Gastrocnemius medialis (tissue), 4 donors: ENCODE data around the gene HDAC4. TPM values are rescaled to one million over a fixed set of nuclear protein-coding genes. Genes with fewer than 3 reads are reported as not detected.
A peak's percentile ranks its signal among the peaks of the same experiment; 100 is the strongest.

ENCODE experiments used
- ATAC-seq, 2 donors: fragments of 150-250 bp; one replicate each; pipeline ENCODE4 v1.9.1; 2016
- DNase-seq, 2 donors: peaks; one replicate each; pipeline ENCODE4 v3.0.0-alpha.2; 2019
- H3K27ac ChIP-seq, 4 donors: fragments of 200-600 bp; sonication (generic); 1 replicate in 1 of 4; 2 replicates in 3 of 4; pipeline ENCODE4 v1.5.1; 2016 to 2018; ENCODE audit warnings: mild to moderate bottlenecking in 2 of 4, moderate library complexity in 1 of 4
- H3K27me3 ChIP-seq, 3 donors: fragments of 200-600 bp; sonication (generic) in 2 of 3; 1 replicate in 1 of 3; 2 replicates in 2 of 3; pipeline versions ENCODE4 v1.5.1 to v1.6.0; 2016 to 2019; ENCODE audit warnings: mild to moderate bottlenecking in 1 of 3, moderate library complexity in 1 of 3
- H3K36me3 ChIP-seq, 2 donors: fragments of 200-600 bp; sonication (generic) in 1 of 2; one replicate each; pipeline ENCODE4 v1.5.1; 2017 to 2018
- H3K4me1 ChIP-seq, 2 donors: fragments of 200-600 bp; sonication (generic) in 1 of 2; one replicate each; pipeline ENCODE4 v1.5.1; 2016 to 2017; ENCODE audit warnings: mild to moderate bottlenecking in 2 of 2
- H3K4me3 ChIP-seq, 4 donors: fragments of 200-600 bp; sonication (generic) in 3 of 4; 1 replicate in 1 of 4; 2 replicates in 3 of 4; pipeline ENCODE4 v1.5.1; 2016 to 2019; ENCODE audit warnings: mild to moderate bottlenecking in 2 of 4
- H3K9me3 ChIP-seq, 3 donors: fragments of 200-600 bp; sonication (generic) in 2 of 3; 1 replicate in 1 of 3; 2 replicates in 2 of 3; pipeline ENCODE4 v1.5.1; 2016 to 2019
- POLR2A ChIP-seq, 2 donors: fragments of 450-650 bp; IDR thresholded peaks; one replicate each; pipeline ENCODE4 v1.6.1; 2017; ENCODE audit warnings: antibody characterized with exemption in 2 of 2, mild to moderate bottlenecking in 2 of 2, moderate library complexity in 2 of 2
- in situ Hi-C, 4 donors: fragments of 200-750 bp; cut with MboI; loops; one replicate each; pipeline versions ENCODE4 v1.15.0 to v1.8.0; 2017; ENCODE audit warnings: low sequenced_read_pairs in 4 of 4
- intact Hi-C: fragments of 100-400 bp; cut with DNase I; formaldehyde crosslinking; loops from one replicate; pipeline ENCODE4 v1.15.1; 2023; ENCODE audit warnings: low total_unique reads
- total RNA-seq, 4 donors: library from RNA; depleted of rRNA; stranded (reverse); fragments of >200 nt; gene quantifications; one replicate each; pipeline versions ENCODE4 v1.1.0 to v1.2.3, GENCODE V29; 2016
- TF ChIP-seq, protein P1 (sequence below), 5 experiments: fragments of 450-650 bp in 3 of 5; fragments of 200-600 bp in 2 of 5; sonication (generic) in 2 of 5; IDR thresholded peaks in 4 of 5; conservative IDR thresholded peaks in 1 of 5; 1 replicate in 4 of 5; 2 replicates in 1 of 5; pipeline ENCODE4 v1.5.1; 2016 to 2019; ENCODE audit warnings: antibody characterized with exemption in 5 of 5, mild to moderate bottlenecking in 3 of 5, moderate library complexity in 3 of 5

HDAC4 gene
- total RNA-seq, 4 donors from 2014 or later, result 23.6 to 257 (median 119) TPM

DNA sequence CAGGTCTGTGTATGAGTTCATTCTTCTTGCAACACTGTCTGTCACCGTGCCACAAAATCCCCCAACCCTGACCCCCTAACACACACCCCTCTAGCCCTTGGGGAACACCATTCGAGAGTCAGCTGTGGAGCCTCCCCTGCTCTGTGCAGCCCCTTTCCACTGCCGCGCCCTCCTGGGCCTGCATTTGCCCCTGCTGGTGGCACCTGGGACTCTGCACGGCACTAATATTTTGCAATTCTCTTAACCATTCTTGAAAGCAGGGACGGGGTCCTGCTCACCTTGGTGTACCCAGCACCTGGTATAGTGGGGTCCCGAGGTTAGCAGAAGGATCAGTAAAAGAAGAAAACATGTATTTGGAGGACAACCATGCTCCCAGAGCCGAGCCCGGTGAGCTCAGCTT lies 124.0 kb downstream of the HDAC4 start:
- DNase-seq (no peak), ATAC-seq (no peak)
- H3K4me1 ChIP-seq, result peaks cover 84 to 89% of the 10 kb centered on the region in 2 donors
- no peak for TF ChIP-seq POLR2A (IDR thresholded peaks at IDR 0.05)
- TF ChIP-seq, protein P1, sequence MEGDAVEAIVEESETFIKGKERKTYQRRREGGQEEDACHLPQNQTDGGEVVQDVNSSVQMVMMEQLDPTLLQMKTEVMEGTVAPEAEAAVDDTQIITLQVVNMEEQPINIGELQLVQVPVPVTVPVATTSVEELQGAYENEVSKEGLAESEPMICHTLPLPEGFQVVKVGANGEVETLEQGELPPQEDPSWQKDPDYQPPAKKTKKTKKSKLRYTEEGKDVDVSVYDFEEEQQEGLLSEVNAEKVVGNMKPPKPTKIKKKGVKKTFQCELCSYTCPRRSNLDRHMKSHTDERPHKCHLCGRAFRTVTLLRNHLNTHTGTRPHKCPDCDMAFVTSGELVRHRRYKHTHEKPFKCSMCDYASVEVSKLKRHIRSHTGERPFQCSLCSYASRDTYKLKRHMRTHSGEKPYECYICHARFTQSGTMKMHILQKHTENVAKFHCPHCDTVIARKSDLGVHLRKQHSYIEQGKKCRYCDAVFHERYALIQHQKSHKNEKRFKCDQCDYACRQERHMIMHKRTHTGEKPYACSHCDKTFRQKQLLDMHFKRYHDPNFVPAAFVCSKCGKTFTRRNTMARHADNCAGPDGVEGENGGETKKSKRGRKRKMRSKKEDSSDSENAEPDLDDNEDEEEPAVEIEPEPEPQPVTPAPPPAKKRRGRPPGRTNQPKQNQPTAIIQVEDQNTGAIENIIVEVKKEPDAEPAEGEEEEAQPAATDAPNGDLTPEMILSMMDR (IDR thresholded peaks at IDR 0.05 in 4 of 5, conservative IDR thresholded peaks at IDR 0.05 in 1 of 5), result peak in 4 of 5 experiments; percentile 12 to 68 (median 57)
- in situ Hi-C loops (no loop called here), intact Hi-C loops (loop anchor here (2.0 kb wide), 1 partner anchor 34 kb away; no protein-coding TSS in a partner anchor)
- H3K27me3 ChIP-seq, result no peaks in the 10 kb centered on the region
- peak overlapping the region in 3 of 4 donors; percentile 30 to 46 (median 45) for H3K4me3 ChIP-seq
- no peaks in the 10 kb centered on the region for H3K9me3 ChIP-seq
- no peaks in the 10 kb centered on the region for H3K36me3 ChIP-seq
- H3K27ac ChIP-seq, result peak overlapping the region; percentile 94 to 99 (median 98)

DNA sequence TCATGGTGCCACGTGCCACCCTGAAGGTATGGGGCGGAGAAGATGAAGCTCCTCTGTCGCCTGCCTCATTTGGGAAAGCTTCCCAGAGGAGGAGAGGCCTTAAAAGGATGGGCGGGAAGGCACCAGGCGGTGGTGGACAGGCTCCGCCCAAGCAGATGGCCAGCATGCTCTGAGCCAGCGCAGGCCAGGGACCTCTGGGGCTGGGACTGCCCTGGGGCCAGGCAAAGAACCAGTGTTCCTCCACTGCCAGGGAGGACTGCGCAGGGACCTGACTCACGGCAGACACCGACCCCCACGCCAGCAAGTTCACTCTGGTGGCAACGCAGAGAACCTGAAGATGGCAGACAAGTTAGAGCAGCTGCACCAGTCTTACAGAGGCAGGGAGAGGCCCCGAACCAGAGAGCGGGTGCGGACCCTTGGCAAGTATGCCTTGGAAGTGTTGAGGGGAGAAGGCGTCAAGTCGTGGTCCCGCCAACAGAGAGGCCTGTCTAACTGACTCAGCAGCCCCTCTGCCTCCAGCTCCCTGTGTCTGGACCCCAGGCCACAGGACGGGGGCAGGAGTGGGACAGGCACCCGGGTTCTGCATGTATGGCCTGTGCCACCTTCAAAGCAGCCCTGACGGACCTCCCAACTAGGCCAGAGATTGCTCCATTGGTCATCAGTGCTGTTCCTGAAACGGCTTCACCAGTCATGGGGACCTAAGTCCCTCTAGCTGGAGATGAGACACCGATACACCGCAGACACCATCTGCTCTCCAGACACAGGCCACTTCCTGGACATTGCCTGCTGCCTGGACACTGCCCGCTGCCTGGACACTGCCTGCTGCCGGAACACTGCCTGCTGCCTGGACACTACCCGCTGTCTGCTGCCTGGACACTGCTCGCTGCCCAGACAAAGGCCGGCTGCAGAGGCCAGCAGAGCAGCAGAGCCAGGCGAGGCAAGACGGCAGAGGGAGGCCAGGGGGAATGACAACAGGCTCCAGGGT lies 124.7 kb downstream of the HDAC4 start:
- H3K27me3 ChIP-seq, result no peaks in the 10 kb centered on the region
- peaks cover 91 to 97% of the 10 kb centered on the region in 2 donors for H3K4me1 ChIP-seq
- no peaks in the 10 kb centered on the region for H3K36me3 ChIP-seq
- in situ Hi-C loops, result no loop called here
- intact Hi-C loops, result loop anchor here (1.0 to 2.0 kb wide), 4 partner anchors 30 to 125 kb away; partner anchors contain the start of gene HDAC4
- peak overlapping the region; percentile 94 to 99 (median 98) for H3K27ac ChIP-seq
- DNase-seq, result peak; percentile 82 to 94
- no peaks in the 10 kb centered on the region for H3K9me3 ChIP-seq
- ATAC-seq, result peak; percentile 28 to 48
- peak overlapping the region; percentile 30 to 46 (median 40) for H3K4me3 ChIP-seq
- TF ChIP-seq, protein P1 (IDR thresholded peaks at IDR 0.05 in 4 of 5, conservative IDR thresholded peaks at IDR 0.05 in 1 of 5), result no peak
- TF ChIP-seq POLR2A (IDR thresholded peaks at IDR 0.05), result peak; percentile 63 to 65

DNA sequence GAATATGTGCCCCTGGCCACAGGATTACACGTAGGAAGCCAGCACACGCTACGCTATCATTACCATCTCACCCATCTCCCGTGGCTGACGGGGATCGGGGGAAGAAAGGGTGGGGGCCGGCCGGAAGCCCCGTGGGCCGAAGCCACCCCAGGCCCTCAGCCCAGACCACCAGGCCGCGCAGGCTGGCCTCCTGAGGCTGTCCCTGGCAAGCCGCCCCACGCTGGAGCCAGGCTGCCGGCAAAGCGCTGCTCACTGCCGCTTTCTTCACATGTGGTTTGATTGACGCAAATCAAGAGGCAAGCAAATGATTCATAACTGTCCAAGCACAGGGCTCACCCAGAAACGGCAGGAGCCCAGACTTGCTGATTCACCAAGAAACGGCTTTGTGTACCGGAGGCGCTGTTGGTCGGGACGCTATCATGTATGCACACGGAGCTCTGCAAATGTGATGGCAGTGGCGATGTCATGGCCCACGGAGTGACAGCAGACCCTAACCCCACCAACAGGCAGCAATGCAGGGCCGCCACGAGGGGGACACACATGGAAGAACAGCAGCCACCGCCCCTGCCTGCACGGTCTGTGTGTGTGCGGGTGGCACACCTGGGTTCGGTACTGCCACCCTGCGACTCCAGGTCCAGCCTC lies 125.7 kb downstream of the HDAC4 start:
- H3K27ac ChIP-seq, result peak overlapping the region; percentile 94 to 99 (median 98)
- H3K9me3 ChIP-seq, result no peaks in the 10 kb centered on the region
- DNase-seq, result peak; percentile 92 to 96
- no peaks in the 10 kb centered on the region for H3K27me3 ChIP-seq
- H3K4me3 ChIP-seq, result peak overlapping the region; percentile 22 to 46 (median 40)
- intact Hi-C loops, result loop anchor here (1.0 to 2.0 kb wide), 3 partner anchors 29 to 126 kb away; partner anchors contain the start of gene HDAC4
- TF ChIP-seq, protein P1 (IDR thresholded peaks at IDR 0.05 in 4 of 5, conservative IDR thresholded peaks at IDR 0.05 in 1 of 5), result peak in 3 of 5 experiments; percentile 8 to 58 (median 25)
- peak; percentile 58 to 76 for TF ChIP-seq POLR2A (IDR thresholded peaks at IDR 0.05)
- H3K4me1 ChIP-seq, result peaks cover 97 to 98% of the 10 kb centered on the region in 2 donors
- ATAC-seq, result peak; percentile 68 to 75
- in situ Hi-C loops, result no loop called here
- H3K36me3 ChIP-seq, result no peaks in the 10 kb centered on the region

DNA sequence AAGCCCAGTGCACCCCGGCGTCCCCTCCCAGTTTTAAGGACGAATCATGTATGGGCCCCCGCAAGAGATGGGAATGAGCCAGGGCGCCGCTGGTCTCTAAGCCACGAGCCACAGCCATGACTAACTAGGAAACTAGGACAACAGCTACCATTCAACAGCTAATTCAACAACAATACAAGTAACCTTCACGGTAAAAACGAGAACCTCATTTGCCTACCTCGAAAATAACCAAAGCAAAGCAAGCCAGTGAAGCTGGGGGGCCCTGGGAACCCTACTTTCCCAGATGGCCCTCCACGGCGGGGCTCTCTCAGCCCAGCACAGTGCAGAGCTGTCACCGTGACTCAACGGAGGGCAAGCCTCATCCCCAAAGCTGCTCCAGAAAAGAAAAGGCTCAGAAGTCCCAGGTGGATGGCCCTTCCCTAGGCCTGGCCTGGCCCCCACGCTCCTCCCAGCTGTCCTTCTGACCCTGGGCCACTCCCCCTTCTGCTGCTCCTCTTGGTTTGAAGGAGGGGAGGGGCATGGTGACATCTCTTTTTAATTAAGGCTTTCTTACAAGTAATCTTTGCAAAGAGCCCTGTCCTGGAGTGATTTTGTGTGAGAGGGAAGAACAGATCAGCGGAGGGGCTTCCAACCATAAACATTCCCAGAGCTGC lies 126.3 kb downstream of the HDAC4 start:
- Histone ChIP-seq H3K27me3 (no peaks in the 10 kb centered on the region), H3K4me3 (peak overlapping the region; percentile 22 to 46 (median 33)), H3K4me1 (peaks cover 97 to 98% of the 10 kb centered on the region in 2 donors), H3K36me3 (no peaks in the 10 kb centered on the region), H3K27ac (peak overlapping the region; percentile 94 to 99 (median 98)), H3K9me3 (no peaks in the 10 kb centered on the region)
- DNase-seq, result peak; percentile 67 to 84
- ATAC-seq, result peak; percentile 11 to 37
- TF ChIP-seq POLR2A (IDR thresholded peaks at IDR 0.05), result no peak
- TF ChIP-seq, protein P1 (IDR thresholded peaks at IDR 0.05 in 4 of 5, conservative IDR thresholded peaks at IDR 0.05 in 1 of 5), result no peak
- in situ Hi-C loops, result no loop called here
- intact Hi-C loops, result loop anchor here (1.0 to 2.0 kb wide), 3 partner anchors 28 to 127 kb away; partner anchors contain the start of gene HDAC4
